SK-N-SH (cell line): ENCODE results near the gene ACTL6A. TPM values are rescaled to one million over a fixed set of nuclear protein-coding genes. Genes with fewer than 3 reads are reported as not detected.
A peak's percentile ranks its signal among the peaks of the same experiment; 100 is the strongest.

Experiments used
- CTCF ChIA-PET: fragments of 300-600, 350-600 bp; formaldehyde crosslinking; extraction: SDS; loops from one replicate; lab custom pipeline; 2021; lab: Yijun Ruan, JAX
- POLR2A ChIA-PET: fragments of 350-600 bp; sonication (Branson Sonifier 250); formaldehyde crosslinking; extraction: SDS; loops from one replicate; lab custom pipeline; 2020; ENCODE audit warnings: antibody characterized with exemption, inconsistent platforms; lab: Yijun Ruan, JAX
- DNase-seq: peaks from one replicate; pipeline ENCODE4 v3.0.0; 2012
- H2AFZ ChIP-seq: fragments of 200-600 bp; sonication (generic); 2 replicates; pipeline ENCODE4 v1.8.1; 2016; ENCODE audit warnings: antibody characterized with exemption, mild to moderate bottlenecking, low read depth
- H3F3A ChIP-seq: fragments of 200-600 bp; sonication (generic); replicated peaks from 2 replicates; pipeline ENCODE3; 2016; ENCODE audit warnings: antibody characterized with exemption, mild to moderate bottlenecking; ENCODE audit not compliant: insufficient read depth
- H3K27ac ChIP-seq, 2 experiments: fragments of 200-500 bp in 1 of 2; fragments of 200-600 bp in 1 of 2; sonication (Bioruptor generic) in 1 of 2; sonication (generic), shearing (Covaris generic) in 1 of 2; 2 replicates each; pipeline versions ENCODE4 v1.5.1 to v1.6.1; 2014 to 2016; ENCODE audit warnings: low read depth in 2 of 2, inconsistent platforms in 1 of 2, low read length in 1 of 2, mild to moderate bottlenecking in 1 of 2, mixed read lengths in 1 of 2
- H3K27me3 ChIP-seq: fragments of 200-600 bp; sonication (generic), shearing (Covaris generic); 2 replicates; pipeline ENCODE4 v1.6.1; 2016; ENCODE audit warnings: mixed run types; ENCODE audit not compliant: insufficient read depth
- H3K36me3 ChIP-seq, 2 experiments: fragments of 200-500 bp in 1 of 2; fragments of 200-600 bp in 1 of 2; sonication (Bioruptor generic) in 1 of 2; sonication (generic) in 1 of 2; replicated peaks in 1 of 2; 2 replicates each; pipeline versions ENCODE3 to v1.5.1; 2014 to 2016; ENCODE audit warnings: low read length in 1 of 2, mild to moderate bottlenecking in 1 of 2; ENCODE audit not compliant: insufficient read depth in 2 of 2, control insufficient read depth in 1 of 2
- H3K4me1 ChIP-seq, 2 experiments: fragments of 200-500 bp in 1 of 2; fragments of 200-600 bp in 1 of 2; sonication (Bioruptor generic) in 1 of 2; sonication (generic), shearing (Covaris generic) in 1 of 2; 2 replicates each; pipeline versions ENCODE4 v1.5.1 to v1.6.1; 2014 to 2016; ENCODE audit warnings: low read depth in 1 of 2, low read length in 1 of 2, mixed run types in 1 of 2; ENCODE audit not compliant: insufficient read depth in 2 of 2, control insufficient read depth in 1 of 2
- H3K4me2 ChIP-seq: fragments of 200-600 bp; sonication (generic), shearing (Covaris generic); 2 replicates; pipeline ENCODE4 v1.6.1; 2017; ENCODE audit warnings: mixed run types
- H3K4me3 ChIP-seq, 2 experiments: fragments of 200-500 bp in 1 of 2; fragments of 200-600 bp in 1 of 2; sonication (Bioruptor generic) in 1 of 2; sonication (generic), shearing (Covaris generic) in 1 of 2; 2 replicates each; pipeline versions ENCODE4 v1.5.1 to v1.8.1; 2014 to 2016; ENCODE audit warnings: low read depth in 2 of 2, inconsistent platforms in 1 of 2, low read length in 1 of 2, mild to moderate bottlenecking in 1 of 2, mixed read lengths in 1 of 2, moderate library complexity in 1 of 2
- H3K79me2 ChIP-seq: fragments of 200-600 bp; sonication (generic); 2 replicates; pipeline ENCODE4 v1.8.1; 2017; ENCODE audit warnings: mild to moderate bottlenecking; ENCODE audit not compliant: insufficient read depth
- H3K9ac ChIP-seq: fragments of 200-600 bp; sonication (generic); 2 replicates; pipeline ENCODE4 v1.6.1; 2017; ENCODE audit warnings: mixed run types
- H3K9me2 ChIP-seq: fragments of 200-600 bp; sonication (generic); 2 replicates; pipeline ENCODE4 v1.6.1; 2017; ENCODE audit warnings: mixed run types
- H3K9me3 ChIP-seq: fragments of 200-600 bp; sonication (generic); 2 replicates; pipeline ENCODE4 v1.6.1; 2017; ENCODE audit warnings: mixed run types, mild to moderate bottlenecking, moderate library complexity
- H4K20me1 ChIP-seq: fragments of 200-600 bp; sonication (generic); 2 replicates; pipeline ENCODE4 v1.6.1; 2017; ENCODE audit warnings: mild to moderate bottlenecking, mixed run types; ENCODE audit not compliant: insufficient read depth
- CHD2 ChIP-seq: fragments of 150-350 bp; IDR thresholded peaks from 2 replicates; pipeline ENCODE4 v1.6.1; 2018; ENCODE audit warnings: low read length; ENCODE audit not compliant: partially characterized antibody
- ELF1 ChIP-seq: IDR thresholded peaks from 2 replicates; pipeline ENCODE4 v1.4.0; 2012
- EZH2phosphoT487 ChIP-seq: fragments of 200-600 bp; sonication (generic); IDR thresholded peaks from 2 replicates; pipeline ENCODE4 v1.6.1; 2017; ENCODE audit warnings: low read depth, mixed run types, mild to moderate bottlenecking, antibody characterized with exemption, moderate library complexity, borderline replicate concordance
- FOSL2 ChIP-seq: IDR thresholded peaks from 2 replicates; pipeline ENCODE4 v1.4.0; 2012; ENCODE audit warnings: low read depth, mild to moderate bottlenecking, moderate library complexity, borderline replicate concordance
- GABPA ChIP-seq: IDR thresholded peaks from 2 replicates; pipeline ENCODE4 v1.4.0; 2012; ENCODE audit warnings: low read depth, mild to moderate bottlenecking
- IRF3 ChIP-seq: fragments of 150-350 bp; IDR thresholded peaks from 2 replicates; pipeline ENCODE4 v1.6.1; 2016; ENCODE audit warnings: mild to moderate bottlenecking, low read depth, low read length
- JUND ChIP-seq: IDR thresholded peaks from 2 replicates; pipeline ENCODE4 v1.4.0; 2012
- MXI1 ChIP-seq: IDR thresholded peaks from 2 replicates; pipeline ENCODE4 v1.6.1; 2012; ENCODE audit warnings: mild to moderate bottlenecking, low read depth, low read length, improper control_type of control experiment
- PBX3 ChIP-seq: IDR thresholded peaks from 2 replicates; pipeline ENCODE4; 2012
- REST ChIP-seq: IDR thresholded peaks from 2 replicates; pipeline ENCODE4 v1.6.1; 2012; ENCODE audit warnings: mild to moderate bottlenecking, low read depth, low read length, moderate library complexity
- RXRA ChIP-seq: IDR thresholded peaks from 2 replicates; pipeline ENCODE4 v1.4.0; 2012; ENCODE audit warnings: low read depth, mild to moderate bottlenecking, borderline replicate concordance
- SMC3 ChIP-seq: IDR thresholded peaks from 2 replicates; pipeline ENCODE4 v1.6.1; 2012; ENCODE audit warnings: low read depth, low read length, improper control_type of control experiment
- TAF1 ChIP-seq: IDR thresholded peaks from 2 replicates; pipeline ENCODE4 v1.6.1; 2012; ENCODE audit warnings: low read depth, mild to moderate bottlenecking, low read length, moderate library complexity, borderline replicate concordance
- TCF12 ChIP-seq: IDR thresholded peaks from 2 replicates; pipeline ENCODE4 v1.4.0; 2012
- WGBS: methylation state at CpG from one replicate; pipeline ENCODE4 v1.1.6; 2017; ENCODE audit warnings: low lambda C conversion rate; 5-methylcytosine and 5-hydroxymethylcytosine counted together
- polyA plus RNA-seq, 3 experiments: library from polyadenylated mRNA; depleted of rRNA; stranded (reverse); fragments of >200 nt; gene quantifications; 2 replicates each; pipeline ENCODE4 v1.2.3, GENCODE V29; 2012
- TF ChIP-seq, protein P1 (sequence below): fragments of 200-600 bp; sonication (generic); IDR thresholded peaks from 2 replicates; pipeline ENCODE4 v1.6.1; 2017; ENCODE audit warnings: antibody characterized with exemption, mild to moderate bottlenecking, moderate library complexity

Gene ACTL6A
- polyA plus RNA-seq, 1 of the 3 experiments (the other 2 are of a cell fraction) = 87.7 TPM

DNA sequence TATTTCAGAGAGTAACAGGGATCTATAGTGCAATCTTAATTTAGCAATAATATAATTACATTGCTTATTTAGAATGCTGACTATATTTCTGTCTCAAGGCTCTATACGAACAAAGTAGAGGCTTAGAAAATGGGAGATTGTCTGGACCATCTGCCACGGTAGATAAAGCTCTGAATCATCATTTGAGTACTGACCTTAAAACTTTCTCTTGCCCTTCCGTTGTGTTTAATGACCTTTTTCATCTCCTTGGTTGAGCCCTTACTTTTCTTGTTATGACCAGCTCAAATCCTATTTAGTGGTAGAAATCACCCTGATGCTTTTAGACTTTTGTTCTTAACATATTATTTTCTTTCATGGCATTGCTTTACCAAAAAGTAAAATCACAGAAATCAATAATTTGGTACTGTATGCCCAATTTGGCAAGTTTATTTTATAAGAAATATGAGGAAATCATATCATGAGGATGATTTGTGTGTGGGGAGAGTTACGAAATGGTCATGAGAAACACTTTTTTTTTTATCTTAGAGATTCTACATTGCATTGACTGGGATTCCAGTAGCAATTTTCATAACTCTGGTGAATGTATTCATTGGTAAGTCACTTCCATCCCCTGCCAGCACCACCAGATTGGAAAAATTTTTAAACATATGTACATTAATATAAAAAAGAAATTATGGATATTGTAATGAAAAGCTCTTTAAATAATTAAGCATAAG is 52.9 kb downstream of the ACTL6A start:
- Histone ChIP-seq H3K9ac (no peak overlapping the region; the same call in 1 of the 2 replicates), H3K36me3 (peaks cover 25 to 28% of the 10 kb centered on the region in 2 experiments), H3K4me1 (peaks cover 9 to 17% of the 10 kb centered on the region in 2 experiments; a peak in 2 of 4 replicates), H3K4me2 (peak overlapping the region; percentile 25; the same call in 1 of the 2 replicates), H3K9me2 (no peaks in the 10 kb centered on the region), H3K27ac (peak overlapping the region; percentile 79 to 92), H3K79me2 (peaks cover 52% of the 10 kb centered on the region), H4K20me1 (no peaks in the 10 kb centered on the region), H3K4me3 (no peak overlapping the region), H3K9me3 (no peaks in the 10 kb centered on the region), H3F3A (peaks cover 37% of the 10 kb centered on the region)
- ChIA-PET POLR2A (interaction anchor here (1.3 kb wide), 1 partner anchor 11 kb away, joined by 5 read pairs; the partner anchor contains the start of genes MRPL47 and NDUFB5), CTCF (interaction anchor here (1.1 to 1.4 kb wide), 3 partner anchors 15 to 34 kb away, joined by 3 to 5 read pairs (median 3); no protein-coding TSS in a partner anchor)
- WGBS = 21% methylated on average over 4 of the region's 4 CpGs
- DNase-seq = no peak
- TF ChIP-seq EZH2phosphoT487 (no peak), RXRA (peak; percentile 55; the same call in 1 of the 2 replicates), TCF12 (peak; percentile 19; the same call in 1 of the 2 replicates), TAF1 (no peak), FOSL2 (0 out of 2 replicates have a peak, but pooled peaks have one; percentile 9)
- TF ChIP-seq, all 33 proteins: peak for 3
- Histone ChIP-seq H2AFZ (no peak overlapping the region), H3K27me3 (no peaks in the 10 kb centered on the region)

- no peaks in the 10 kb centered on the region for H3K9me2 ChIP-seq
- no peak overlapping the region for H3K27ac ChIP-seq
- peaks cover 15% of the 10 kb centered on the region for H3F3A ChIP-seq
- H3K4me2 ChIP-seq = no peak overlapping the region
- CTCF ChIA-PET = interaction anchor here (1.0 kb wide), 1 partner anchor 28 kb away, joined by 3 read pairs; no protein-coding TSS in a partner anchor
- WGBS = 94% methylated on average over 2 of the region's 2 CpGs
- H2AFZ ChIP-seq = no peak overlapping the region
- H4K20me1 ChIP-seq = no peaks in the 10 kb centered on the region
- no peak overlapping the region for H3K9ac ChIP-seq
- H3K27me3 ChIP-seq = no peaks in the 10 kb centered on the region
- POLR2A ChIA-PET = no interaction called here
- no peak overlapping the region for H3K4me3 ChIP-seq
- TF ChIP-seq GABPA (no peak), CHD2 (no peak), ELF1 (no peak), MXI1 (no peak), IRF3 (no peak), PBX3 (no peak), SMC3 (no peak), JUND (no peak), REST (no peak)
- TF ChIP-seq, protein P1, sequence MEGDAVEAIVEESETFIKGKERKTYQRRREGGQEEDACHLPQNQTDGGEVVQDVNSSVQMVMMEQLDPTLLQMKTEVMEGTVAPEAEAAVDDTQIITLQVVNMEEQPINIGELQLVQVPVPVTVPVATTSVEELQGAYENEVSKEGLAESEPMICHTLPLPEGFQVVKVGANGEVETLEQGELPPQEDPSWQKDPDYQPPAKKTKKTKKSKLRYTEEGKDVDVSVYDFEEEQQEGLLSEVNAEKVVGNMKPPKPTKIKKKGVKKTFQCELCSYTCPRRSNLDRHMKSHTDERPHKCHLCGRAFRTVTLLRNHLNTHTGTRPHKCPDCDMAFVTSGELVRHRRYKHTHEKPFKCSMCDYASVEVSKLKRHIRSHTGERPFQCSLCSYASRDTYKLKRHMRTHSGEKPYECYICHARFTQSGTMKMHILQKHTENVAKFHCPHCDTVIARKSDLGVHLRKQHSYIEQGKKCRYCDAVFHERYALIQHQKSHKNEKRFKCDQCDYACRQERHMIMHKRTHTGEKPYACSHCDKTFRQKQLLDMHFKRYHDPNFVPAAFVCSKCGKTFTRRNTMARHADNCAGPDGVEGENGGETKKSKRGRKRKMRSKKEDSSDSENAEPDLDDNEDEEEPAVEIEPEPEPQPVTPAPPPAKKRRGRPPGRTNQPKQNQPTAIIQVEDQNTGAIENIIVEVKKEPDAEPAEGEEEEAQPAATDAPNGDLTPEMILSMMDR = no peak
- H3K4me1 ChIP-seq = no peaks in the 10 kb centered on the region
- peaks cover 16% of the 10 kb centered on the region; the same call in 1 of the 2 replicates for H3K79me2 ChIP-seq
- no peaks in the 10 kb centered on the region for H3K9me3 ChIP-seq
- no peak for DNase-seq
- H3K36me3 ChIP-seq = peaks cover 41 to 58% of the 10 kb centered on the region in 2 experiments
Measured at GRCh38 chr3:179622023-179622422, 59.3 kb downstream of the ACTL6A start.
